ENCODE results near the gene C20orf96. TPM values are rescaled to one million over a fixed set of nuclear protein-coding genes. Genes with fewer than 3 reads are reported as not detected.

Gene C20orf96
- total RNA-seq, 3 donors from 2014 or later (not counting 1 experiment from before 2014, with no cell fraction given), result 3.8 to 4.3 (median 4.1) TPM

- H3K36me3 Mint-ChIP-seq, result no peaks in the 10 kb centered on the region
- intact Hi-C loops (cut with micrococcal nuclease), result no loop called here
- Histone ChIP-seq H3K4me3 (ENCODE audit: low read length) (no peak overlapping the region), H3K27ac (ENCODE audit: low read length) (no peak overlapping the region), H3K36me3 (ENCODE audit: control insufficient read depth, insufficient read depth, low read length) (no peaks in the 10 kb centered on the region), H3K4me1 (ENCODE audit: control insufficient read depth, insufficient read depth, low read length) (no peaks in the 10 kb centered on the region), H3K9me3 (ENCODE audit: control insufficient read depth, insufficient read depth, low read length) (no peaks in the 10 kb centered on the region), H3K27me3 (ENCODE audit: control insufficient read depth, insufficient read depth, low read length) (no peaks in the 10 kb centered on the region)
- no peaks in the 10 kb centered on the region for H3K9me3 Mint-ChIP-seq
- no peak overlapping the region for H3K4me3 Mint-ChIP-seq
- no peak for DNase-seq
- 94% methylated on average over 5 of the region's 5 CpGs for WGBS (ENCODE audit: insufficient coverage)
- no peak for ATAC-seq
- no peak overlapping the region for H3K27ac Mint-ChIP-seq
- no peaks in the 10 kb centered on the region for H3K27me3 Mint-ChIP-seq (ENCODE audit: low read depth in 2 of 2)
- TF ChIP-seq CTCF (IDR thresholded peaks at IDR 0.05), result no peak
- H3K4me1 Mint-ChIP-seq, result no peaks in the 10 kb centered on the region
These were observed 12.4 kb downstream of the C20orf96 start for GRCh38 chr20:278181-278580.

GRCh38 chr20:277496-277781, 13.1 kb downstream of the C20orf96 start:
- WGBS (ENCODE audit: insufficient coverage), result 79% methylated on average over 3 of the region's 3 CpGs

GRCh38 chr20:276620-277495, 13.7 kb downstream of the C20orf96 start:
- no peak for TF ChIP-seq CTCF (IDR thresholded peaks at IDR 0.05)
- Mint-ChIP-seq H3K4me3 (no peak overlapping the region), H3K27me3 (ENCODE audit: low read depth in 2 of 2) (no peaks in the 10 kb centered on the region), H3K4me1 (no peaks in the 10 kb centered on the region), H3K27ac (no peak overlapping the region), H3K36me3 (no peaks in the 10 kb centered on the region), H3K9me3 (no peaks in the 10 kb centered on the region)
- H3K4me1 ChIP-seq (ENCODE audit: control insufficient read depth, insufficient read depth, low read length), result no peaks in the 10 kb centered on the region
- WGBS (ENCODE audit: insufficient coverage), result 91% methylated on average over 12 of the region's 12 CpGs
- DNase-seq, result no peak
- H3K27ac ChIP-seq (ENCODE audit: low read length), result no peak overlapping the region
- no peak overlapping the region for H3K4me3 ChIP-seq (ENCODE audit: low read length)
- no peaks in the 10 kb centered on the region for H3K9me3 ChIP-seq (ENCODE audit: control insufficient read depth, insufficient read depth, low read length)
- intact Hi-C loops (cut with micrococcal nuclease), result no loop called here
- H3K27me3 ChIP-seq (ENCODE audit: control insufficient read depth, insufficient read depth, low read length), result no peaks in the 10 kb centered on the region
- H3K36me3 ChIP-seq (ENCODE audit: control insufficient read depth, insufficient read depth, low read length), result no peaks in the 10 kb centered on the region
- no peak for ATAC-seq

More at GRCh38 chr20:277496-277781, 13.1 kb downstream of the C20orf96 start:
- Histone ChIP-seq H3K36me3 (ENCODE audit: control insufficient read depth, insufficient read depth, low read length) (no peaks in the 10 kb centered on the region), H3K27ac (ENCODE audit: low read length) (no peak overlapping the region), H3K9me3 (ENCODE audit: control insufficient read depth, insufficient read depth, low read length) (no peaks in the 10 kb centered on the region), H3K4me3 (ENCODE audit: low read length) (no peak overlapping the region), H3K4me1 (ENCODE audit: control insufficient read depth, insufficient read depth, low read length) (no peaks in the 10 kb centered on the region), H3K27me3 (ENCODE audit: control insufficient read depth, insufficient read depth, low read length) (no peaks in the 10 kb centered on the region)
- no peak for DNase-seq
- Mint-ChIP-seq H3K4me3 (no peak overlapping the region), H3K27ac (no peak overlapping the region), H3K9me3 (no peaks in the 10 kb centered on the region), H3K4me1 (no peaks in the 10 kb centered on the region), H3K36me3 (no peaks in the 10 kb centered on the region), H3K27me3 (ENCODE audit: low read depth in 2 of 2) (no peaks in the 10 kb centered on the region)
- ATAC-seq, result no peak
- TF ChIP-seq CTCF (IDR thresholded peaks at IDR 0.05), result no peak
- intact Hi-C loops (cut with micrococcal nuclease), result no loop called here

- H3K9me3 Mint-ChIP-seq, result no peaks in the 10 kb centered on the region
- no peak for DNase-seq
These were observed 14.8 kb downstream of the C20orf96 start for GRCh38 chr20:275791-276190.

More at GRCh38 chr20:275791-276190, 14.8 kb downstream of the C20orf96 start:
- no peak for ATAC-seq
- H3K4me1 ChIP-seq (ENCODE audit: control insufficient read depth, insufficient read depth, low read length), result no peaks in the 10 kb centered on the region
- H3K27ac ChIP-seq (ENCODE audit: low read length), result no peak overlapping the region
- Mint-ChIP-seq H3K36me3 (no peaks in the 10 kb centered on the region), H3K27me3 (ENCODE audit: low read depth in 2 of 2) (no peaks in the 10 kb centered on the region), H3K4me3 (no peak overlapping the region), H3K4me1 (no peaks in the 10 kb centered on the region), H3K27ac (no peak overlapping the region)
- H3K9me3 ChIP-seq (ENCODE audit: control insufficient read depth, insufficient read depth, low read length), result no peaks in the 10 kb centered on the region
- TF ChIP-seq CTCF (IDR thresholded peaks at IDR 0.05), result no peak
- no peaks in the 10 kb centered on the region for H3K27me3 ChIP-seq (ENCODE audit: control insufficient read depth, insufficient read depth, low read length)
- WGBS (ENCODE audit: insufficient coverage), result 86% methylated on average over 7 of the region's 7 CpGs
- H3K4me3 ChIP-seq (ENCODE audit: low read length), result no peak overlapping the region
- H3K36me3 ChIP-seq (ENCODE audit: control insufficient read depth, insufficient read depth, low read length), result no peaks in the 10 kb centered on the region
- intact Hi-C loops (cut with micrococcal nuclease), result no loop called here

All from natural killer cell (primary cell).